ENCODE results near the gene USP3.
A peak's percentile ranks its signal among the peaks of the same experiment; 100 is the strongest.
"Not testable (repeated sequence)": the region's sequence is repeated elsewhere in the genome, so short reads cannot be mapped to it uniquely, and the experiment has no call there.

USP3 gene

GRCh38 chr15:63519548-63520178 lies 15.3 kb downstream of the USP3 start:
- TF ChIP-seq ISL1 (CRISPR knock-in tag; IDR thresholded peaks at IDR 0.05) (no peak), TCF4 (CRISPR knock-in tag; IDR thresholded peaks at IDR 0.05; ENCODE audit: borderline replicate concordance) (no peak), CREB5 (CRISPR knock-in tag; IDR thresholded peaks at IDR 0.05; ENCODE audit: low read depth) (no peak)
- ATAC-seq, result no peak

GRCh38 chr15:63520462-63520861 lies 16.1 kb downstream of the USP3 start:
- not testable (repeated sequence) for ATAC-seq

- ATAC-seq, result no peak
- TF ChIP-seq POU6F1 (CRISPR knock-in tag; IDR thresholded peaks at IDR 0.05; ENCODE audit: borderline replicate concordance, low read depth) (no peak), OSR1 (CRISPR knock-in tag; IDR thresholded peaks at IDR 0.05) (no peak), ESRRG (CRISPR knock-in tag; IDR thresholded peaks at IDR 0.05) (no peak), ZNF565 (CRISPR knock-in tag; conservative IDR thresholded peaks at IDR 0.05; ENCODE audit: low read depth) (no peak)
Observed at GRCh38 chr15:63522225-63522578, 17.8 kb downstream of the USP3 start.

- peak; percentile 56; the same call in 2 of the 3 replicates for ATAC-seq
- TF ChIP-seq ZNF8 (CRISPR knock-in tag; IDR thresholded peaks at IDR 0.05), result no peak
- no peak for TF ChIP-seq OSR1 (CRISPR knock-in tag; IDR thresholded peaks at IDR 0.05)
- no peak for TF ChIP-seq PATZ1 (CRISPR knock-in tag; IDR thresholded peaks at IDR 0.05; ENCODE audit: borderline replicate concordance)
- TF ChIP-seq ZNF70 (CRISPR knock-in tag; IDR thresholded peaks at IDR 0.05), result no peak
- TF ChIP-seq BACH2 (CRISPR knock-in tag; IDR thresholded peaks at IDR 0.05; ENCODE audit: borderline replicate concordance), result no peak
- TF ChIP-seq PPARA (CRISPR knock-in tag; IDR thresholded peaks at IDR 0.05; ENCODE audit: borderline replicate concordance), result no peak
- TF ChIP-seq CSDC2 (CRISPR knock-in tag; IDR thresholded peaks at IDR 0.05), result no peak
- no peak for TF ChIP-seq ZFP3 (CRISPR knock-in tag; IDR thresholded peaks at IDR 0.05)
- TF ChIP-seq TCF4 (CRISPR knock-in tag; IDR thresholded peaks at IDR 0.05; ENCODE audit: borderline replicate concordance), result no peak
- no peak for TF ChIP-seq CREB5 (CRISPR knock-in tag; IDR thresholded peaks at IDR 0.05; ENCODE audit: low read depth)
- TF ChIP-seq CSRNP3 (CRISPR knock-in tag; IDR thresholded peaks at IDR 0.05), result no peak
- no peak for TF ChIP-seq TSHZ2 (CRISPR knock-in tag; IDR thresholded peaks at IDR 0.05)
- no peak for TF ChIP-seq ISL1 (CRISPR knock-in tag; IDR thresholded peaks at IDR 0.05)
- no peak for TF ChIP-seq ZC3H10 (CRISPR knock-in tag; IDR thresholded peaks at IDR 0.05)
- no peak for TF ChIP-seq SNAI2 (CRISPR knock-in tag; IDR thresholded peaks at IDR 0.05)
- no peak for TF ChIP-seq ESRRG (CRISPR knock-in tag; IDR thresholded peaks at IDR 0.05)
Observed at GRCh38 chr15:63523306-63523990, 19.1 kb downstream of the USP3 start.

All from SK-N-SH treated with all-trans-retinoic acid at 6 μM for 48 hours (cell line).